Measurements from ENCODE around the gene THOC5.
"Not testable (repeated sequence)": the region's sequence is repeated elsewhere in the genome, so short reads cannot be mapped to it uniquely, and the experiment has no call there.

Gene THOC5

DNA sequence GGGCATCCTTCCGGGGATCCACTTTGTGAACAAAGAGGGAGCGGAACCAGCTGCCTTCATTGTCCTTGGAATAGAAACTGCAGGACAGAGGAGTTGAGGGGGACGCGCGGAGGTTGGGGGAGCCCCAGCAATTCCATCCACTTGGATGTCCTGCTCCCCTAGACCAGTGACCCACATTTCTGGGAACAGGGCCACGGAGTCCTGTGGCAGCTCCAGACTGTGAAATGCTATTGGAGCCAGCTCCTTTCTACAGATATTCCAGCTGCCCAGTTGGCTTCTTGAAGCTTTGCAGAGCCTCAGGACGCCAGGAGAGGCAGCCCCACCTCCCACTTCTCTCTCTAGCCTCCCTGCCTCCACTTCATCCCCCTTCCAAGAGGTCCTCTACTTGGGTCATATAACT is 16.9 kb upstream of the THOC5 start:
- no peak overlapping the region for H3K4me3 ChIP-seq (ENCODE audit: low read depth, low read length)
- DNase-seq (ENCODE audit: low read depth, low spot score), result no peak
- TF ChIP-seq, protein P1, sequence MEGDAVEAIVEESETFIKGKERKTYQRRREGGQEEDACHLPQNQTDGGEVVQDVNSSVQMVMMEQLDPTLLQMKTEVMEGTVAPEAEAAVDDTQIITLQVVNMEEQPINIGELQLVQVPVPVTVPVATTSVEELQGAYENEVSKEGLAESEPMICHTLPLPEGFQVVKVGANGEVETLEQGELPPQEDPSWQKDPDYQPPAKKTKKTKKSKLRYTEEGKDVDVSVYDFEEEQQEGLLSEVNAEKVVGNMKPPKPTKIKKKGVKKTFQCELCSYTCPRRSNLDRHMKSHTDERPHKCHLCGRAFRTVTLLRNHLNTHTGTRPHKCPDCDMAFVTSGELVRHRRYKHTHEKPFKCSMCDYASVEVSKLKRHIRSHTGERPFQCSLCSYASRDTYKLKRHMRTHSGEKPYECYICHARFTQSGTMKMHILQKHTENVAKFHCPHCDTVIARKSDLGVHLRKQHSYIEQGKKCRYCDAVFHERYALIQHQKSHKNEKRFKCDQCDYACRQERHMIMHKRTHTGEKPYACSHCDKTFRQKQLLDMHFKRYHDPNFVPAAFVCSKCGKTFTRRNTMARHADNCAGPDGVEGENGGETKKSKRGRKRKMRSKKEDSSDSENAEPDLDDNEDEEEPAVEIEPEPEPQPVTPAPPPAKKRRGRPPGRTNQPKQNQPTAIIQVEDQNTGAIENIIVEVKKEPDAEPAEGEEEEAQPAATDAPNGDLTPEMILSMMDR (IDR thresholded peaks at IDR 0.05; ENCODE audit: low read depth, low read length), result no peak
- in situ Hi-C loops (cut with HindIII; ENCODE audit: low sequenced_read_pairs), result no loop called here

- TF ChIP-seq, protein P1 (IDR thresholded peaks at IDR 0.05; ENCODE audit: low read depth, low read length), result no peak
- in situ Hi-C loops (cut with HindIII; ENCODE audit: low sequenced_read_pairs), result no loop called here
- no peak for DNase-seq (ENCODE audit: low read depth, low spot score)
- no peak overlapping the region for H3K4me3 ChIP-seq (ENCODE audit: low read depth, low read length)
Measured at GRCh38 chr22:29569011-29569678, 15.6 kb upstream of the THOC5 start.

DNA sequence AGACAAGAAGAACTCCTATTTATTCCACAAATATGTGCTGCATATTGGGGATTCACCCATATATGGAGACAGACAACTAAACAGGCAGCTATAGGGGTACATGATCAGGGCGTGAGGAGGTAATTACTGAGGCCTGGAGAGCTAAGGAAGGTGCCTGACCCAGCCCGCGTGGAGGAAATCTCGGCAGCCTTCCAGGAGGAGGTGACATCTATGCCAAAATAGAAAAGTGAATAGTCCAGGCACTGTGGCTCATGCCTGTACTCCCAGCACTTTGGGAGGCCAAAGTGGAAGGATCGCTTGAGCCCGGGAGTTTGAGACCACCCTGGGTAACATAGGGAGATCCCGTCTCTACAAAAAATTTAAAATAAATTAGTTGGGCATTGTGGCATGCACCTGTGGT is 13.8 kb upstream of the THOC5 start:
- TF ChIP-seq, protein P1 (IDR thresholded peaks at IDR 0.05; ENCODE audit: low read depth, low read length), result no peak
- in situ Hi-C loops (cut with HindIII; ENCODE audit: low sequenced_read_pairs), result no loop called here
- H3K4me3 ChIP-seq (ENCODE audit: low read depth, low read length), result no peak overlapping the region
- no peak for DNase-seq (ENCODE audit: low read depth, low spot score)

- in situ Hi-C loops (cut with HindIII; ENCODE audit: low sequenced_read_pairs); H3K4me3 ChIP-seq (ENCODE audit: low read depth, low read length); DNase-seq (ENCODE audit: low read depth, low spot score): not testable (repeated sequence)
Measured at GRCh38 chr22:29566513-29566912, 13.0 kb upstream of the THOC5 start.

- H3K4me3 ChIP-seq (ENCODE audit: low read depth, low read length), result no peak overlapping the region
- no peak for DNase-seq (ENCODE audit: low read depth, low spot score)
- in situ Hi-C loops (cut with HindIII; ENCODE audit: low sequenced_read_pairs), result no loop called here
- TF ChIP-seq, protein P1 (IDR thresholded peaks at IDR 0.05; ENCODE audit: low read depth, low read length), result no peak
Measured at GRCh38 chr22:29563652-29564460, 10.3 kb upstream of the THOC5 start.

DNA sequence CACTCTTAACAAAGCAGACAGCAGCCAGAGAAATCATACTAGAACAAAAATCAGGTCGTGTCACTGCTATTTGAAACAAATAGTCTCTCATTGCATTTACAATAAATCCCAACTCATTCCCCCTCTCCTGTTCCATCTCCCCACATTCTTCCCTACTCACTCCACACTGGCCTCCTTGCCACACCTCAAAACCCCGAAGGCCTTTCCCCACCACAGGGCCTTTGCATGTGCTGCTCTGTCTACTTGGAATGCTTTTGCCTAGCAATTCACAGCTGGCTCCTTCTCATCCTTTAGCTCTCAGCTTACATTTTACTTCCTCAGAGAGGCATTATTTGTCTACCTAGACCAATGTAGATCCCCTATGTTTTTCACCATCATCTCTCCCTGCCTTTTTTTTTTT is 6.3 kb upstream of the THOC5 start:
- DNase-seq (ENCODE audit: low read depth, low spot score), result no peak
- H3K4me3 ChIP-seq (ENCODE audit: low read depth, low read length), result no peak overlapping the region
- TF ChIP-seq, protein P1 (IDR thresholded peaks at IDR 0.05; ENCODE audit: low read depth, low read length), result no peak
- in situ Hi-C loops (cut with HindIII; ENCODE audit: low sequenced_read_pairs), result no loop called here

GRCh38 chr22:29559030-29559429 is 5.5 kb upstream of the THOC5 start:
- in situ Hi-C loops (cut with HindIII; ENCODE audit: low sequenced_read_pairs), result no loop called here
- no peak overlapping the region for H3K4me3 ChIP-seq (ENCODE audit: low read depth, low read length)
- no peak for DNase-seq (ENCODE audit: low read depth, low spot score)
- TF ChIP-seq, protein P1 (IDR thresholded peaks at IDR 0.05; ENCODE audit: low read depth, low read length), result no peak

Measured in astrocyte of the spinal cord (primary cell).